Frontal cortex (tissue), 4 donors: ENCODE results near the gene VAT1L. TPM values are rescaled to one million over a fixed set of nuclear protein-coding genes. Genes with fewer than 3 reads are reported as not detected.
A peak's percentile ranks its signal among the peaks of the same experiment; 100 is the strongest.
"Not testable (repeated sequence)": the region's sequence is repeated elsewhere in the genome, so short reads cannot be mapped to it uniquely, and the experiment has no call there.

Experiments
- DNase-seq, 2 donors: peaks; one replicate each; pipeline ENCODE4 v3.0.0; 2012; ENCODE audit warnings: low spot score in 2 of 2
- FAIRE-seq: peaks from 2 replicates; lab custom pipeline; 2012; peaks lifted over from hg19 to GRCh38; lab: Jason Lieb, UNC
- total RNA-seq: library from RNA; depleted of rRNA; stranded (reverse); fragments of >200 nt; gene quantifications from one replicate; pipeline ENCODE4 v1.2.3, GENCODE V29; 2014
- donor health status: control.
- donor health status: control.
- donor health status: control.

The VAT1L gene
- total RNA-seq, 1 donor from 2014 or later, result 22.0 TPM

- no peak for FAIRE-seq
- DNase-seq, result no peak
Measured at GRCh38 chr16:77939968-77940367, 151.6 kb downstream of the VAT1L start.

DNA sequence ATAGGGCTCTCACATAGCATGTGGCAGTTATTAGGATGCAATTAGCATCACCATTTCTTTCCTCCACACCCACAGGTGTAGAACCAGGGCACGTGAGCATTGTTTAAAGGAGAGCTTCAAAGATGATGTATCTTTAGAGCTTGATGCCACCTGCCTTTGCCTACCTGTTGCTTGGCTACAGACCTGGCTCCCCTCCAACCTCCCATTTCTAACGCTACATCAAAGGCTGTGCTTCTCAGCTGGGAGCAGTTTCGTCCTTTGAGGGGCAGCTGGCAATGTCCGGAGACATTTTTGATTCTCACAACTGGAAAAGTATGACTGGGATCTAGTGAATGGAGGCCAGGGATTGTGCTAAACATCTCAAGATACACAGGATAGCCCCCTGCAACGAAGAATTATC is 155.4 kb downstream of the VAT1L start:
- DNase-seq (no peak), FAIRE-seq (no peak)

- FAIRE-seq (no peak), DNase-seq (no peak)
Measured at GRCh38 chr16:77944631-77945030, 156.3 kb downstream of the VAT1L start.

DNA sequence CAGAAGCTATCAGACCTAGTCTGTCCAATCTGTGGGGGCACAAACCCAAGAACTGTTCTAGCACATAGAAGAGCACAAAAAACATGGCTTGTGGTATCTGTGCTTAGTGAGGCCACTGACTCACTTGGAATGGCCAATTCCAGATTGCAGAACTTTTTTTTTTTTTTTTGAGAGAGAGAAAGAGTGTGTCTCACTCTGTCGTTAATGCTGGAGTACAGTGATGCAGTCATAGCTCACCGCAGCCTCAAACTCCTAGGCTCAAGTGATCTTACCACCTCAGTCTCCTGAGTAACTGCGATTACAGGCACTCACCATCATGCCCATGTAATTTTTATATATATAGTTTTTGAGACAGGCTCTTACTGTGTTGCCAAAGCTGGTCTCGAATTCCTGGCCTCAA is 156.8 kb downstream of the VAT1L start:
- FAIRE-seq (no peak), DNase-seq (no peak)

GRCh38 chr16:77946823-77947222 is 158.5 kb downstream of the VAT1L start:
- DNase-seq, result no peak
- no peak for FAIRE-seq

DNA sequence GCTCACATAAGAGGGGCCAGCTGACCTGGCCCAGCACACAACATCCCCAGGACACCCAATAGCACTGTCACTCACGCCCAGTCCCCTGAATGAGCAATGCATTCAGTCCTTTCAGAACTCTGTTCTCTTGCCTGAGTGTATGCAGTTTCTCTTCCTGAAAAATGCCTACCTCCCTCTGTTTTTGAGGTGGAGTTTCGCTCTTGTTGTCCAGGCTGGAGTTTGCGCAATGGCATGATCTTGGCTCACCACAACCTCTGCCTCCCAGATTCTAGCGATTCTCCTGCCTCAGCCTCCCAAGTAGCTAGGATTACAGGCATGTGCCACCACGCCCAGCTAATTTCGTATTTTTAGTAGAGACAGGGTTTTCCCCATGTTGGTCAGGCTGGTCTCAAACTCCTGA is 159.2 kb downstream of the VAT1L start:
- not testable (repeated sequence) for DNase-seq, FAIRE-seq

DNA sequence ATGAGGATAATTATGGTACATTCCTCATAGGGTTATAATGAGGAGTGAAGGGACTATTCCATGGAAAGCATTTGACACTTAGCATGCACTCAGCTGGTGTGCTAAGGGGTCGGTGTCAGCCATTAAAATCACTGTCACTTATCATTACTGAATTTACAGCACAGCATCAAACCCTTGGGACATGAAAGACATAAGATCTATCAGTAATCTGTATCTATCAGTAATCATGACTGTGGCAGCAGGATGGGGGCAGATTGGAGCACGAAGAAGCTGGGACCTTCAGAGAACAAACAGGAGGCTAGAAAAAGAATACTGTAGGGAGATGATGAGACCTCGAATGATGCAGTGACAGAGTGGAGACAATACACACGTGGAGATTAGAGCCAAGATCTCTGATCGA is 160.5 kb downstream of the VAT1L start:
- no peak for FAIRE-seq
- no peak for DNase-seq

DNA sequence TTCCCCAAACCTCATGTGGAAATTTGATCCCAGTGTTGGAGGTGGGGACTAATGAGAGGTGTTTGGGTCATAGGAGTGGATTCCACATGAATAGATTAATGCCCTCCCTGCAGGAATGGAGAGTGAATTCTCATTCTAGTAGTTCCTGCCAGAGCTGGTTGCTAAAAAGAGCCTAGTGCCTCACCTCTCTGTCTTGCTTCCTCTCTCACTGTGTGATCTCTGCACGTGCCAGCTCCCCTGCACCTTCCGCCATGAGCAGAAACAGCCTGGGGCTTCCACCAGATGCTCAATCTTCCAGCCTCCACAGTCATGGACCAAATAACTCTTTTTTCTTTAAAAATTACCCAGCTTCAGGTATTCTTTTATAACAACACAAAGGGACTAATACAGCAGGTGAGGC is 161.1 kb downstream of the VAT1L start:
- FAIRE-seq (no peak), DNase-seq (no peak)

GRCh38 chr16:77951788-77952187 is 163.4 kb downstream of the VAT1L start:
- DNase-seq, result no peak
- no peak for FAIRE-seq

DNA sequence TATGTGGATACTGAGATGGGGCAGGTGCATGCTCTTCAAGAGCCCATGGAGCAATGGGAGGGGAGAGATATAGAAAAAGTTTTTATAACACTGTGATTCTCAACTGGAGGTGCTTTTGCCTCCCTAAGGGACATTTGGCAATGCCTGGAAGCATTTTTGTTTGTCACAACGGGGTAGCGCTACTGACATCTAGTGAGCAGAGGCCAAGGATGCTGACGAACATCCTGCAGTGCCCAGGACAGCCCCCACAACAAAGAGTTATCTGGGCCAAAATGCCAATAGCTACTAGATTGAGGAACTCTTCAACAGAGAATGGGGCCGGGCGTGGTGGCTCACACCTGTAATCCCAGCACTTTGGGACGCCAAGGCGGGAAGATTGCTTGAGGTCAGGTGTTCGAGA is 166.8 kb downstream of the VAT1L start:
- DNase-seq, result no peak
- FAIRE-seq, result no peak

DNA sequence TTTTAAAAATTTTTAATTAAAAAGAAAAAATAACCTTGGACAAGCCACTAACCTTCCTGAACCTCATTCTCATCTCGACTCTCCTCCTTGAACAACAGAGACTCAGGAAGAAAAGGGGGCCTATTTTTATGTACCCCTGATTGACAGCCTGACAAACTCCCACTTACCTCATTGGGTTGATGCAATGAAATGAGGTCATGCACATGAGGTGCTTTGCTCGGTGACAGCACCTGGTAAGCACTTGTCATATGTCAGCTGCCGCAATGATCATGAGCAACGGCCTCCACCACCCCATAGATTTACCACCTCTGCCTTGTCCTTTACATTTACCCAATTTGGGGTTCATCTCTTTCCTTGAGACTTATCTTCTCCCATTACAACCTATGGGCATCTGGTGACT is 167.9 kb downstream of the VAT1L start:
- DNase-seq (no peak), FAIRE-seq (no peak)

DNA sequence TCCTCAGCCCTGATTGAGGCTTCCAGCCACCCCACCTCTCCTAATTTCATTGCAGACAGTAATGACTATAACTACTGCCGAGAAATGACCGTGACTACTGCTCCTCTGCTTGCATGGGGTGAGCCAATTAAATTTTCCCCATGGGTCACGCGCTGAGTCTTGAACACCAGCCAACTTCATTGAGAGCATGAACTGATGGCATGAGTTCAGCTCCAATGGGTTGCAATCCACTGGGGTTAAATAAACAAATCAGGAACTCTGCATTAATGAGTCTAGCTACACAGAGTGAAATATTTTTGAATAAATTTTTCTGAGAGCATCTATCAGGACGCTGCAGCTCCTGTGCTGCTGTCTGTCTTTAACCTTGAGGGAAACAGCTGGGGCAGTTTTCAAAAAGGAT is 172.4 kb downstream of the VAT1L start:
- DNase-seq, result no peak
- no peak for FAIRE-seq

- DNase-seq, result no peak
- FAIRE-seq, result no peak
Measured at GRCh38 chr16:77961814-77962213, 173.4 kb downstream of the VAT1L start.

GRCh38 chr16:77962689-77963088 is 174.3 kb downstream of the VAT1L start:
- FAIRE-seq (no peak), DNase-seq (no peak)

- DNase-seq (no peak), FAIRE-seq (no peak)
Measured at GRCh38 chr16:77963185-77964044, 175.1 kb downstream of the VAT1L start.

GRCh38 chr16:77965346-77965745 is 177.0 kb downstream of the VAT1L start:
- FAIRE-seq (no peak), DNase-seq (no peak)

- no peak for FAIRE-seq
- no peak for DNase-seq
Measured at GRCh38 chr16:77967054-77967904, 178.9 kb downstream of the VAT1L start.

- no peak for FAIRE-seq
- DNase-seq, result no peak
Measured at GRCh38 chr16:77969861-77970260, 181.5 kb downstream of the VAT1L start.

GRCh38 chr16:77970371-77970770 is 182.0 kb downstream of the VAT1L start:
- DNase-seq, result no peak
- no peak for FAIRE-seq

DNA sequence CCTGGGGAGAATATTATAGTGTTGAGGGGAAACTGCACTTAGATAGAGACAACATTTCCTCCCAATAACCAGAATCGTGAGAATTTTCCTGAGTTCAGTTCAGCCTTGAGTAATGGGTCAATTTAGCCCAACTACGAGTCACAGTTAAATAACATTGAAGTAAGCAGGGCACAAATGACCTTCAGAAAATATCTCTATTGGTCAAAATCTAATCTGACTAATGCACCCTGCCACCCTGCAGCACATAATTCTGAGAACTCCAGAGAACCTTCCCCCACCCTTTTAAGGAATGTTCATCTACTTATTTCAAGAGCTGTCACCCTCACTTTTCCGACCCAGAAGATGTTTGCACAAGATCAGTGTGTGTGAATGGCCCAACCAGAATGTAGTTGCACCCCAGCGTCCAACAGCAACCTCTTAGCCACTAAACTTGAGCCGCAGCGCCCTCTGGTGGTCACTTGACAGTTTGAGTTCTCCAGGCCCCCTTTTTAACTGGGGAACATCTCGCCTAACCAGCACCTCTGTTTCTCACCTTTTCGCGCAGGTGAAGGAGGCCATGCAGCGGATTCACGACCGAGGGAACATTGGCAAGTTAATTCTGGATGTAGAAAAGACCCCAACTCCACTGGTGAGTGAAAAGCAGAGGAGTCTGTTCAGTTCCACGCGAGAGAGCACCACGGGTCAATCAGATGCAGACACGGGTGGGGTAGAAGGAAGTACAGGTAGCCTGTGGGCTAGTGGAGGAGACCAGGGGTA is 183.1 kb downstream of the VAT1L start:
- FAIRE-seq (no peak), DNase-seq (peak; percentile 17 to 56)

GRCh38 chr16:77972062-77972392 is 183.7 kb downstream of the VAT1L start:
- FAIRE-seq (no peak), DNase-seq (no peak)
